Measurements from ENCODE around the gene S100B. TPM values are rescaled to one million over a fixed set of nuclear protein-coding genes. Genes with fewer than 3 reads are reported as not detected.

Gene S100B
- total and polyA plus RNA-seq, 2 donors from 2014 or later = 2.6 to 6.9 TPM

GRCh38 chr21:46619846-46620245 is 15.0 kb upstream of the S100B start:
- no peak overlapping the region for H3K27ac ChIP-seq (ENCODE audit: low read depth in 2 of 2, low read length in 2 of 2)
- H3K9ac ChIP-seq (ENCODE audit: low read length in 3 of 3) = no peak overlapping the region
- DNase-seq (no peak), FAIRE-seq (no peak)
- no peaks in the 10 kb centered on the region for H3K4me1 ChIP-seq (ENCODE audit: control insufficient read depth in 2 of 3, insufficient read depth in 2 of 3, low read depth in 1 of 3, low read length in 3 of 3)
- intact Hi-C loops (cut with DNase I) = no loop called here
- no peaks in the 10 kb centered on the region for H3K36me3 ChIP-seq (ENCODE audit: control insufficient read depth in 2 of 3, insufficient read depth in 3 of 3, low read length in 3 of 3)
- no peak overlapping the region for H3K4me3 ChIP-seq (ENCODE audit: low read length in 3 of 3)
- TF ChIP-seq CTCF (IDR thresholded peaks at IDR 0.05; ENCODE audit: borderline replicate concordance, extremely low read depth, insufficient read depth) = no peak
- no peaks in the 10 kb centered on the region for H3K27me3 ChIP-seq (ENCODE audit: control insufficient read depth, insufficient read depth, low read length)
- H3K9me3 ChIP-seq (ENCODE audit: control insufficient read depth in 2 of 3, insufficient read depth in 1 of 3, low read length in 3 of 3) = no peaks in the 10 kb centered on the region

- Histone ChIP-seq H3K36me3 (ENCODE audit: control insufficient read depth in 2 of 3, insufficient read depth in 3 of 3, low read length in 3 of 3) (no peaks in the 10 kb centered on the region), H3K4me3 (ENCODE audit: low read length in 3 of 3) (no peak overlapping the region), H3K4me1 (ENCODE audit: control insufficient read depth in 2 of 3, insufficient read depth in 2 of 3, low read depth in 1 of 3, low read length in 3 of 3) (no peaks in the 10 kb centered on the region), H3K9me3 (ENCODE audit: control insufficient read depth in 2 of 3, insufficient read depth in 1 of 3, low read length in 3 of 3) (no peaks in the 10 kb centered on the region), H3K9ac (ENCODE audit: low read length in 3 of 3) (no peak overlapping the region), H3K27ac (ENCODE audit: low read depth in 2 of 2, low read length in 2 of 2) (no peak overlapping the region), H3K27me3 (ENCODE audit: control insufficient read depth, insufficient read depth, low read length) (no peaks in the 10 kb centered on the region)
- no peak for TF ChIP-seq CTCF (IDR thresholded peaks at IDR 0.05; ENCODE audit: borderline replicate concordance, extremely low read depth, insufficient read depth)
- DNase-seq = no peak
- no peak for FAIRE-seq
- intact Hi-C loops (cut with DNase I) = no loop called here
These were observed 14.0 kb upstream of the S100B start for GRCh38 chr21:46618738-46619379.

GRCh38 chr21:46617267-46618051 is 12.6 kb upstream of the S100B start:
- FAIRE-seq = no peak
- TF ChIP-seq CTCF (IDR thresholded peaks at IDR 0.05; ENCODE audit: borderline replicate concordance, extremely low read depth, insufficient read depth) = no peak
- Histone ChIP-seq H3K4me1 (ENCODE audit: control insufficient read depth in 2 of 3, insufficient read depth in 2 of 3, low read depth in 1 of 3, low read length in 3 of 3) (no peaks in the 10 kb centered on the region), H3K9me3 (ENCODE audit: control insufficient read depth in 2 of 3, insufficient read depth in 1 of 3, low read length in 3 of 3) (no peaks in the 10 kb centered on the region), H3K9ac (ENCODE audit: low read length in 3 of 3) (no peak overlapping the region), H3K36me3 (ENCODE audit: control insufficient read depth in 2 of 3, insufficient read depth in 3 of 3, low read length in 3 of 3) (no peaks in the 10 kb centered on the region), H3K4me3 (ENCODE audit: low read length in 3 of 3) (no peak overlapping the region), H3K27ac (ENCODE audit: low read depth in 2 of 2, low read length in 2 of 2) (no peak overlapping the region), H3K27me3 (ENCODE audit: control insufficient read depth, insufficient read depth, low read length) (no peaks in the 10 kb centered on the region)
- DNase-seq = no peak
- intact Hi-C loops (cut with DNase I) = no loop called here

All from kidney (tissue), 14 donors.